ENCODE measurements around the gene RUNDC1.

DNA sequence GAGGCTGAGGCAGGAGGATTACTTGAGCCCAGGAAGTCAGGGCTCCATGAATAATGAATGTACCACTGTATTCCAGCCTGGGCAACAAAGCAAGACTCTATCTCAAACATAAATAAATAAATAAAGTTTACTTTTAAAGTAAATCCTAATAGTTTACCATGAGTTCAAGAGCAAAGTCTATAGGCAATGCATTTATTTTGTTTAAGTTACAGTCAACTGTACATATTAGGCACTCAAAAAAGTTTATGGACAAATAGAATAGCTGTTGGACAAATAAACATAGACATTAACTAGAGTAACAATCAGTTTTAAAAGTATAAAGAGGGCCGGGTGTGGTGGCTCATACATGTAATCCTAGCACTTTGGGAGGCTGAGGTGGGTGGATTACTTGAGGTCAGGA is 12.4 kb upstream of the RUNDC1 start:
- TF ChIP-seq, protein P1, sequence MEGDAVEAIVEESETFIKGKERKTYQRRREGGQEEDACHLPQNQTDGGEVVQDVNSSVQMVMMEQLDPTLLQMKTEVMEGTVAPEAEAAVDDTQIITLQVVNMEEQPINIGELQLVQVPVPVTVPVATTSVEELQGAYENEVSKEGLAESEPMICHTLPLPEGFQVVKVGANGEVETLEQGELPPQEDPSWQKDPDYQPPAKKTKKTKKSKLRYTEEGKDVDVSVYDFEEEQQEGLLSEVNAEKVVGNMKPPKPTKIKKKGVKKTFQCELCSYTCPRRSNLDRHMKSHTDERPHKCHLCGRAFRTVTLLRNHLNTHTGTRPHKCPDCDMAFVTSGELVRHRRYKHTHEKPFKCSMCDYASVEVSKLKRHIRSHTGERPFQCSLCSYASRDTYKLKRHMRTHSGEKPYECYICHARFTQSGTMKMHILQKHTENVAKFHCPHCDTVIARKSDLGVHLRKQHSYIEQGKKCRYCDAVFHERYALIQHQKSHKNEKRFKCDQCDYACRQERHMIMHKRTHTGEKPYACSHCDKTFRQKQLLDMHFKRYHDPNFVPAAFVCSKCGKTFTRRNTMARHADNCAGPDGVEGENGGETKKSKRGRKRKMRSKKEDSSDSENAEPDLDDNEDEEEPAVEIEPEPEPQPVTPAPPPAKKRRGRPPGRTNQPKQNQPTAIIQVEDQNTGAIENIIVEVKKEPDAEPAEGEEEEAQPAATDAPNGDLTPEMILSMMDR (IDR thresholded peaks at IDR 0.05; ENCODE audit: borderline replicate concordance, extremely low read depth, low read length, poor library complexity, severe bottlenecking), result no peak
- no peak for TF ChIP-seq EZH2 (IDR thresholded peaks at IDR 0.05; ENCODE audit: borderline replicate concordance, low read depth, low read length, severe bottlenecking)
